Measurements from ENCODE around the gene TP63.
"Not testable (repeated sequence)": the region's sequence is repeated elsewhere in the genome, so short reads cannot be mapped to it uniquely, and the experiment has no call there.

TP63 gene

GRCh38 chr3:189626286-189626685, 4.9 kb upstream of the TP63 start:
- no peak for DNase-seq (ENCODE audit: low spot score)

DNA sequence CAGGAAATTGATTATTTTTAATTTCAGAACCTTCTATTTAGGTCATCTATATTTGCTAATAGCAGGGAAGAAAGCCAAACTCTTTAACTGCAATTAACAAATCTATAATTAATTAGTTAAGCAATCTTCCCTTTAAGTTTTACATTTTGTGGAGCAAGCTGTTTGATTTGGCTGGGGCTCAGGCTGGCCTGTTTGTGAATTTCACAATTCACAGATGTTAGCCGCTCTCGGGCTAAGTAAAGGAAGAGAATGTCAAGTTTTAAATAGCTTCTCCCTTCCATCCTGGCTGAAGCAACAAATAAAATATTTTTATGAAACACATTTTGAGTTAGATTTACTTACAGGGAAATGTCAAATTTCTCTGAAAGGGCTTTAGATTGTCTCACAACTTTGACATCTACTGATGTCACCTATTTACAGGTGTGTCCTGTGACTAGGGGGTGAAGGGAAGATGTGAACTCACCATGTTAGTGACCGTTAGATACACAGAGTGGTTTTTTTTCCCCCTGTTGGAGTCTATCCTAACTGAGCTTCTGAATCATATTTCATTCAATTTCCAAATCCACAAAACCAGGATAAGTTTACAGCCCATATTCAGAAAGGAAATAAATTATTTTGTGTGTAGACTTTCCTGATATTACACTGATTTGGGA, 1.3 kb upstream of the TP63 start:
- DNase-seq (ENCODE audit: low spot score): no peak

GRCh38 chr3:189630767-189631372, 319 bp upstream of the TP63 start:
- no peak for DNase-seq (ENCODE audit: low spot score)

- DNase-seq (ENCODE audit: low spot score): no peak
These were observed 220 bp downstream of the TP63 start for GRCh38 chr3:189631409-189631808.

GRCh38 chr3:189632242-189632641, 1.1 kb downstream of the TP63 start:
- DNase-seq (ENCODE audit: low spot score): no peak

- peak; percentile 43 for DNase-seq (ENCODE audit: low spot score)
These were observed 4.2 kb downstream of the TP63 start for GRCh38 chr3:189635339-189635738.

- DNase-seq (ENCODE audit: low spot score): no peak
These were observed 4.9 kb downstream of the TP63 start for GRCh38 chr3:189636048-189636447.

DNA sequence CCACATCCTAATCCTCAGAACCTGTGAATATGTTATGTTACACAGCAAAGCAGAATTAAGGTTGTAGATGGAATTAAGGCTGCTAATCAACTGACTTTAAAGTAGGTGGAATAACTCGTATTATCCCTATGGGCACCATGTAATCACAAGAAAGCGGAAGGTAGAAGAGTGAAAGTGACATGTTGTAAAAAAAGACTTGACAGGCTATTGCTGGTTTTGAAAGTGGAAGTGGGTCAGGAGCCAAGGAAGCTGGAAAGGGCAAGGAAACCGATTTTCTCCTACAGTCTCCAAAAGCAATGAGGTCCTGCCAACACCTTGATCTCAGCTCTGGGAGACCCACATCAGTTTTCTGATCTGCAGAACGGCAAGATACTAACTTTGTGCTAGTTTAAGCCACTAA, 6.6 kb downstream of the TP63 start:
- no peak for DNase-seq (ENCODE audit: low spot score)

DNA sequence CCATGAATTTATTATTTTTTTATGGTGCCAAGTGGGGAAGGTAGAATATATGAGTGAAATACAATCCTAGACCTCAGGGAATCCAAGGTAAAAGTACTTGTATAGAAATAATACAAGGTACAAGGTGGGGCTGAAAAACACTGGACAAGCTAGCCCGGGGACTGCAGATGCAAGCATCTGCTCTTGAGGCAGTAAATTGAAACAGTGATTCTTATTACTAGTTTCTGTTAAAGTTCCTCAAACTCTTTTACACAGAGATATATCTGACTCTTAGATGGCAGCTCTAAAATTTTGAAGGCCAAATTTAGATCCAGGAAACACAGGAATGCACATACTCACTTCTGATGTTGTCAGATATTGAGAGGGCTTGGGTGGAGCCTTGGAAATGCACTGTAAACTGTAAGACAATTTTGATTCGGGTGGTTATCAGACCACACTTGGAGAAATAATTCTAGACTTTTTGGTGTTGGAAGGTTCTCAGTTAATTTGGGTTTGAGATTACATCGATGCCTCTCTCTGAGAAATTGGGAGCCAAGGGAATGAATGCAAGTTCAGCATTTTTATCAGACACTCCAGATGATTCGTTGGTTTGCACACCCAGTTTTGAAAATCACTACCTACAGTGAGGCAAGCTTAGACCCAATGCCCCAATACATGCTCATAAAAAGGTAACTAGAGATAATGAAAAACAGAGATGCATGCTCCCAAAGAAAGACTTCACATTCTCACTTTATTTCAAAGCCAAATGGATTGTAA, 7.3 kb downstream of the TP63 start:
- DNase-seq (ENCODE audit: low spot score): no peak

GRCh38 chr3:189641776-189642175, 10.6 kb downstream of the TP63 start:
- no peak for DNase-seq (ENCODE audit: low spot score)

DNA sequence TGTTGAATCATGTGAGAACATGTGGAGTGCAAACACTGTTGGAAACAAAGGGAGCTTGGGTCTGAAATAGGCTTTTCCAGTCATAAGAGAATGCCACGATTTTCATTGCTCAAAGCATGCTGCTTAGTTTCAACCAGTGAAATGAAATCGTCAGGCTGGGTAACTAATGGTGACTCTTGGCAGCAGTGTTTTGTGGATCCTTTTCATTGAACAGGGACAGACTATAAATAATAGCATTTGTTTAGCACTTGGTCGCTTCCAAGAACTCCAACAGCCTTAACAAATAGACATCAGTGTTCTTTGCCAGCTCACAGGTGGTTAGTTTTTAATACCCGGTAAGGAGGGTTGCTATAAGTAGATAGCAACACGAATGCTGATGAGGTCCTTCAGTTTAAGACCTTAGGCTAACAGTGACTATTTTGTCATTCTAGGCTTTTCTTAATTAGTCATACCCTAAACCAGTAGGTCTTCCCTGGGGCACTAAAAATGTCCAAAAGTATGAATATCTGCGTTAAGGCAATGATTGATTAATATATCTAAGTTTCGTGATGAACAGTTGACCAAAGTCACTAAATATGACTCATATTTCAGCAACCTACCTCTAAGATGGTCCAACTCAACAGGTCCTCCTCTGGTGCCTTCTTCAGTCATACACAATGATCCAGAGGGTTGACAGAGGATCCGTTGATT, 15.8 kb downstream of the TP63 start:
- DNase-seq (ENCODE audit: low spot score): no peak

DNA sequence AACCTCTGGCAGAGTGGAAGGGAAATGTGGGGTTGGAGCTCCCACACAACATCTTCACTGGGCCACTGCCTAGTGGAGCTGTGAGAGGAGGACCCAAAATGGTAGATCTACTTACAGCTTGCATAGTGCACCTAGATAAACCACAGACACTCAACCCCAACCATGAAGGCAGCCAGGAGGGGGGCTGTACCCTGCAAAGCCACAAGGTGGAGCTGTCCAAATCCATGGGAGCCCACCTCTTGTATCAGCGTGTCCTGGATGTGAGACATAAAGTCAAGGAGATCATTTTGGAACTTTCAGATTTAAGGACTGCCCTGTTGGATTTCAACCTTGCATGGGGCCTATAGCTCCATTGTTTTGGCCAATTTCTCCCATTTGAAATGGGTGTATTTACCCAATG, 20.9 kb downstream of the TP63 start:
- peak; percentile 39 for DNase-seq (ENCODE audit: low spot score)

GRCh38 chr3:189655617-189656016, 24.4 kb downstream of the TP63 start:
- DNase-seq (ENCODE audit: low spot score): no peak

DNA sequence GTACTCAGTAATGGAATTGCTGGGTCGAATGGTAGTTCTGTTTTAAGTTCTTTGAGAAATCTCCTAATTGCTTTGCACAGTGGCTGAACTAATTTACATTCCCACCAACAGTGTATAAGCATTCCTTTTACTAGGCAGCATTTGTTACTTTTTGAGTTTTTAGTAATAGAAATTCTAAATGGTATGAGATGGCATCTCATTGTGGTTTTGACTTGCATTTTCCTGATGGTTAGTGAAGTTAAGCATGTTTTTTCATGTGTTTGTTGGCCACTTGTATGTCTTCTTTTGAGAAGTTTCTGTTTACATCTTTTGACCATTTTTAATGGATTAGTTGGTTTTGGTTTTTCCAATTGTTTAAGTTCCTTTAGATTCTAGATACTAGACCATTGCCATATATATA, 28.4 kb downstream of the TP63 start:
- DNase-seq (ENCODE audit: low spot score): no peak

- DNase-seq (ENCODE audit: low spot score): peak; percentile 12
These were observed 33.1 kb downstream of the TP63 start for GRCh38 chr3:189664311-189664710.

GRCh38 chr3:189672346-189672745, 41.2 kb downstream of the TP63 start:
- not testable (repeated sequence) for DNase-seq (ENCODE audit: low spot score)

- no peak for DNase-seq (ENCODE audit: low spot score)
These were observed 42.3 kb downstream of the TP63 start for GRCh38 chr3:189673535-189673934.

GRCh38 chr3:189674249-189674913, 43.2 kb downstream of the TP63 start:
- no peak for DNase-seq (ENCODE audit: low spot score)

DNA sequence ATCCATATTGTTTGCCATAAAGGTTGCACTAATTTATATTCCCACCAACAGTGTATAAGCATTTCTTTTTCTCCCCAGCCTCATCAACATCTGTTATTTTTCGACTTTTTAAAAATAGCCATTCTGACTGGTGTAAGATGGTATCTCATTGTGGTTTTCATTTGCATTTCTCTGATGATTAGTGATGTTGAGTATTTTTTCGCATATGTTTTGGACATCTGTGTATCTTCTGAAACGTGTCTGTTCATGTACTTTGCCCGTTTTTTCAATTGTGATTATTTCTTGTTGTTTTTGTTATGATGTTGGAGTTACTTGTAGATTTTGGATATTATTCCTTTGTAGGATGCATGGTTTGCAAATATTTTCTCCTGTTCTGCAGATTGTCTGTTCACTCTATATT, 46.5 kb downstream of the TP63 start:
- no peak for DNase-seq (ENCODE audit: low spot score)

DNA sequence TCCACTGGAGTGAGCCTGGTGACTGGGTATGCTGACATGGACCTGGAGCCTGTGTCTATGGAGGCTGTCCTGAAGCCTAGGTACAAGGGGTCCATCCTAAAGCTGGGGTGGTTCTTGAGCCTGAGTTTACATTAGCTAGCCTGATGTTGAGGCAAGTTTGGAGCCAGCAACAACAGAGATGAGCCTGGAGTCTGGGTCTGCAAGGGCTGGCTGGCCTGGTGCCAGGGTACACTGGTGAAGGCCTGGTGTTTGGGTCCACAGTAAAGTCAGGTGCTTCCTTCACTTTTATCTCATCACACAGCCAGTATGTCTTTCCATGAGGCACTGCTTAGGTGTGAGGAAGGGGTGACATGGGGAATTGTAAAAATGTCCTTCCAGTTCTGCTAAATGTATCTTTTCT, 49.5 kb downstream of the TP63 start:
- DNase-seq (ENCODE audit: low spot score): no peak

DNA sequence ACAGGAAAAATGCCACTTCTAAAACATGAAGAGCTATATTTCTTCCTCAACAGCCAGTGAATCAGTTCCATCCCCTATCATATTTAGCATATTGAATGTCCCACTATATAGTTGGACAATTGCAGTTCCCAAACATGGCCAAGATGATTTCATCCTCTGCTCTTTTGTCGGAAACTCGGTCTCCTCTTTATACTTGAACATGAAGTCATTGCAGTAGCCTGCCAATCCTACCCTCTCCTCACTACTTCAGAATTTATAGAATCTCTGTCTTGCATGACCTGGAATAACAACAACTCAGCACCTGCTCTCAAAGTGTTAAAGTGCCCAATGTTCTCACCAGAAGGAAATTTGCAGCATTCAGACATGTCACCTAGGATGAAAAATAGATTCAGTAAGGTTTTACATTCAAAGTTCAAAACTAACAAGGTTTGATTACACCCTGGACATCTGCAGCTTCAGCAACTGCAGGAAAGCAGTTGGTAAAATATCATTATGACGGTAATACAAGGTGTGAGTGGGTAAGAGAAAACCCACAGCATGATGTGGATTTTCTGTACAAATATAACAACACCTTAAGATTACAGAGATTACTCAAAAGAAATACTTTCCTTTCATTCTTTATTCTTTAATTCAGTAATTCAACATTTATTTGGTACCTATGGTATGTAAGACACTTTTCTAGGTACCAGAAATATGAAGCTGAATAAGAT, 52.5 kb downstream of the TP63 start:
- DNase-seq (ENCODE audit: low spot score): no peak

DNA sequence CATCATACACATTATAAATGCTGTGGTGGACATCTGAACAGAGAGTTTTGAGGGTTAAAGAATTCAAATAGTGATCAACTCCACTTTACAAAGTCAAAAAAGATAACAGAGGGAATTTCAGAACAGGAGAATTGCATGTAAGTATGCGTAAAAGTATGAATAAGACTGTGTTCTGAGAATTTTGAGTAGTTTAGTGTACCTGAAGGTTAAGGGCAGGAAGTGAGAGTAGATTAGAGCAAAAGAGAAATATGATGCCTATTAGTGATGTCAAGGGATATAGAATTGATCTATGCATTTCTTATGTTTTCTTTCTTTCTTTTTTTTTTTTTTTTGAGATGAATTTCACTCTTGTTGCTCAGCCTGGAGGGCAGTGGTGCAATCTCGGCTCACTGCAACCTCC, 53.1 kb downstream of the TP63 start:
- no peak for DNase-seq (ENCODE audit: low spot score)
